ENCODE results near the gene APBB2.

DNA sequence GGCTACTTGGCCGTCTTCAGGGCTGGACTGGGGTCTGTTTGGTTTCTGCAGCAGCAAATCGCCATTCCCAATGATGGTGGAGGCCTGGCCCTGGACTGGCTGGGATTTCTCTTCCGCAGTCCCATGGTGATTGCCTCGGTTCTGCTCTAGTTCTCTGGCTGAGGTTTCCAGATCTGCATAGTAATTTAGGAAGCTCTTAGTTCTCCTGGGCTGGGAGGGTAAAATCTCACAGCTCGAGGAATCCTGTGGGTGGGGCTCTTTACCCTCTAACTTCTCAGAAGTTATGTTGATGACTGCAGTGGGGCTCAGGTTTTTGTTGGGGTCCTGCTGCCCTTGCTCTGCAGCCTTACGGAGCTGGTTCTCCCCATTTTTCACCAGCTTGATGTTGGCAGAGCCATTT, 200.6 kb downstream of the APBB2 start:
- TF ChIP-seq, protein P1, sequence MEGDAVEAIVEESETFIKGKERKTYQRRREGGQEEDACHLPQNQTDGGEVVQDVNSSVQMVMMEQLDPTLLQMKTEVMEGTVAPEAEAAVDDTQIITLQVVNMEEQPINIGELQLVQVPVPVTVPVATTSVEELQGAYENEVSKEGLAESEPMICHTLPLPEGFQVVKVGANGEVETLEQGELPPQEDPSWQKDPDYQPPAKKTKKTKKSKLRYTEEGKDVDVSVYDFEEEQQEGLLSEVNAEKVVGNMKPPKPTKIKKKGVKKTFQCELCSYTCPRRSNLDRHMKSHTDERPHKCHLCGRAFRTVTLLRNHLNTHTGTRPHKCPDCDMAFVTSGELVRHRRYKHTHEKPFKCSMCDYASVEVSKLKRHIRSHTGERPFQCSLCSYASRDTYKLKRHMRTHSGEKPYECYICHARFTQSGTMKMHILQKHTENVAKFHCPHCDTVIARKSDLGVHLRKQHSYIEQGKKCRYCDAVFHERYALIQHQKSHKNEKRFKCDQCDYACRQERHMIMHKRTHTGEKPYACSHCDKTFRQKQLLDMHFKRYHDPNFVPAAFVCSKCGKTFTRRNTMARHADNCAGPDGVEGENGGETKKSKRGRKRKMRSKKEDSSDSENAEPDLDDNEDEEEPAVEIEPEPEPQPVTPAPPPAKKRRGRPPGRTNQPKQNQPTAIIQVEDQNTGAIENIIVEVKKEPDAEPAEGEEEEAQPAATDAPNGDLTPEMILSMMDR (IDR thresholded peaks at IDR 0.05), result no peak
- TF ChIP-seq POLR2A (IDR thresholded peaks at IDR 0.05) (no peak), EP300 (IDR thresholded peaks at IDR 0.05) (no peak), POLR2AphosphoS5 (IDR thresholded peaks at IDR 0.05) (no peak)
